Activated naive CD8-positive, alpha-beta T cell treated with anti-CD3 and anti-CD28 coated beads, Interleukin-2, amount 10 ng/mL, durations not matched to agents 7 days and 5 days (primary cell): ENCODE measurements around the gene DUSP9. TPM values are rescaled to one million over a fixed set of nuclear protein-coding genes. Genes with fewer than 3 reads are reported as not detected.
A peak's percentile ranks its signal among the peaks of the same experiment; 100 is the strongest.
"Not testable (repeated sequence)": the region's sequence is repeated elsewhere in the genome, so short reads cannot be mapped to it uniquely, and the experiment has no call there.

ENCODE experiments used
- ATAC-seq: fragments of 150-1000 bp; cut with Tn5 transposase; one replicate; pipeline ENCODE4 v1.10.0; 2021; ENCODE audit warnings: low read depth, moderate library complexity
- POLR2A ChIA-PET: fragments of 350-600 bp; sonication (Branson Sonifier 250); formaldehyde crosslinking; loops from one replicate; lab custom pipeline; 2021; ENCODE audit warnings: antibody characterized with exemption; lab: Charles Lee
- DNase-seq: peaks from one replicate; pipeline ENCODE4 v3.0.0; 2021
- H3K27ac Mint-ChIP-seq: one replicate; pipeline ENCODE4 v1.8.0; 2022; ENCODE audit warnings: mild to moderate bottlenecking, mixed read lengths
- H3K27me3 Mint-ChIP-seq: one replicate; pipeline ENCODE4 v1.8.0; 2022; ENCODE audit warnings: mild to moderate bottlenecking, moderate library complexity, mixed read lengths
- H3K36me3 Mint-ChIP-seq: one replicate; pipeline ENCODE4 v1.8.0; 2021; ENCODE audit warnings: mild to moderate bottlenecking, mixed read lengths
- H3K4me1 Mint-ChIP-seq: one replicate; pipeline ENCODE4 v1.8.0; 2021; ENCODE audit warnings: mixed read lengths
- H3K4me3 Mint-ChIP-seq: one replicate; pipeline ENCODE4 v1.8.0; 2022; ENCODE audit warnings: mild to moderate bottlenecking, moderate library complexity, mixed read lengths
- H3K9me3 Mint-ChIP-seq: one replicate; pipeline ENCODE4 v1.8.0; 2021; ENCODE audit warnings: mixed read lengths
- total RNA-seq, 2 experiments: library from RNA; stranded (reverse); gene quantifications; one replicate each; pipeline ENCODE4 v1.2.3, GENCODE V29; 2021

Gene DUSP9
- total RNA-seq, 2 experiments from 2014 or later = not detected

- H3K9me3 Mint-ChIP-seq, ATAC-seq, H3K27ac Mint-ChIP-seq, H3K4me3 Mint-ChIP-seq, H3K36me3 Mint-ChIP-seq, POLR2A ChIA-PET, H3K4me1 Mint-ChIP-seq, DNase-seq, H3K27me3 Mint-ChIP-seq: not testable (repeated sequence)
Observed at GRCh38 chrX:153696986-153697722, 50.2 kb downstream of the DUSP9 start.

- H3K27me3 Mint-ChIP-seq = no peaks in the 10 kb centered on the region
- no peak for DNase-seq
- peaks cover 1% of the 10 kb centered on the region for H3K36me3 Mint-ChIP-seq
- H3K9me3 Mint-ChIP-seq = no peaks in the 10 kb centered on the region
- H3K27ac Mint-ChIP-seq = peak overlapping the region; percentile 42
- H3K4me3 Mint-ChIP-seq = no peak overlapping the region
- POLR2A ChIA-PET = no interaction called here
- no peak for ATAC-seq
- no peaks in the 10 kb centered on the region for H3K4me1 Mint-ChIP-seq
Observed at GRCh38 chrX:153697924-153698865, 51.2 kb downstream of the DUSP9 start.

GRCh38 chrX:153699210-153699783, 52.3 kb downstream of the DUSP9 start:
- ATAC-seq, POLR2A ChIA-PET, H3K4me3 Mint-ChIP-seq, H3K36me3 Mint-ChIP-seq, DNase-seq, H3K9me3 Mint-ChIP-seq, H3K27me3 Mint-ChIP-seq, H3K4me1 Mint-ChIP-seq, H3K27ac Mint-ChIP-seq: not testable (repeated sequence)

- H3K36me3 Mint-ChIP-seq, POLR2A ChIA-PET, H3K4me1 Mint-ChIP-seq, H3K27ac Mint-ChIP-seq, H3K9me3 Mint-ChIP-seq, H3K27me3 Mint-ChIP-seq, DNase-seq, H3K4me3 Mint-ChIP-seq, ATAC-seq: not testable (repeated sequence)
Observed at GRCh38 chrX:153699784-153700371, 52.9 kb downstream of the DUSP9 start.

GRCh38 chrX:153700376-153700945, 53.5 kb downstream of the DUSP9 start:
- POLR2A ChIA-PET = no interaction called here
- Mint-ChIP-seq H3K9me3 (no peaks in the 10 kb centered on the region), H3K36me3 (peaks cover 1% of the 10 kb centered on the region)

More at GRCh38 chrX:153700376-153700945, 53.5 kb downstream of the DUSP9 start:
- no peaks in the 10 kb centered on the region for H3K4me1 Mint-ChIP-seq
- no peak overlapping the region for H3K4me3 Mint-ChIP-seq
- H3K27me3 Mint-ChIP-seq = no peaks in the 10 kb centered on the region
- ATAC-seq (no peak), DNase-seq (no peak)
- no peak overlapping the region for H3K27ac Mint-ChIP-seq

Other genes with a start within 250 kb of the DUSP9 start
- gene PNMA6E, start 245.9 kb upstream of the DUSP9 start, total RNA-seq = not detected
- 1 to 10 TPM; 1.1 to 1.2 TPM for gene ZFP92, start 235.7 kb upstream of the DUSP9 start, total RNA-seq
- gene TREX2, start 201.1 kb upstream of the DUSP9 start, total RNA-seq = 1 to 10 TPM; 2.2 to 3.1 TPM
- gene HAUS7, start 176.6 kb upstream of the DUSP9 start, total RNA-seq = 10 to 100 TPM; 35.4 to 36.5 TPM
- gene BGN, start 152.2 kb upstream of the DUSP9 start, total RNA-seq = not detected
- not detected for gene ATP2B3, start 129.6 kb upstream of the DUSP9 start, total RNA-seq
- gene CCNQ, start 48.1 kb upstream of the DUSP9 start, total RNA-seq = 10 to 100 TPM; 19.0 to 19.7 TPM
- gene PNCK, start 26.6 kb downstream of the DUSP9 start, total RNA-seq = 1 to 10 TPM in 1 of 2 experiments, under 1 TPM in 1; 0.79 to 1.1 TPM
- 1 to 10 TPM; 1.7 to 1.9 TPM for gene SLC6A8, start 40.7 kb downstream of the DUSP9 start, total RNA-seq
- gene BCAP31, start 77.2 kb downstream of the DUSP9 start, total RNA-seq = 100 to 1,000 TPM; 140 to 141 TPM
- gene ABCD1, start 77.7 kb downstream of the DUSP9 start, total RNA-seq = 10 to 100 TPM; 15.9 to 16.4 TPM
- 1 to 10 TPM; 1.3 to 2.1 TPM for gene PLXNB3, start 117.0 kb downstream of the DUSP9 start, total RNA-seq
- not detected for gene SRPK3, start 133.8 kb downstream of the DUSP9 start, total RNA-seq
- 10 to 100 TPM; 66.3 to 67.1 TPM for gene IDH3G, start 147.2 kb downstream of the DUSP9 start, total RNA-seq
- 100 to 1,000 TPM; 158 to 162 TPM for gene SSR4, start 147.5 kb downstream of the DUSP9 start, total RNA-seq
- 1 to 10 TPM in 1 of 2 experiments, under 1 TPM in 1; 0.80 to 1.1 TPM for gene PDZD4, start 183.3 kb downstream of the DUSP9 start, total RNA-seq
- gene L1CAM, start 239.0 kb downstream of the DUSP9 start, total RNA-seq = 1 to 10 TPM; 4.5 to 7.2 TPM